K562 treated with DMSO at 1 percent for 48 hours (cell line): ENCODE results near the gene AQP1. TPM values are rescaled to one million over a fixed set of nuclear protein-coding genes. Genes with fewer than 3 reads are reported as not detected.

Experiments used
- total RNA-seq: library from RNA; unstranded; fragments of 300-600 nt; gene quantifications from 2 replicates; pipeline ENCODE4 v1.2.3, GENCODE V29; 2022; ENCODE audit warnings: low replicate concordance; ENCODE audit errors: extremely low read depth

The AQP1 gene
- total RNA-seq: not detected in 2 replicates

GRCh38 chr7:30911561-30911969, at the start of gene AQP1:
TSS of gene AQP1 (plus strand) at chr7:30911853. CDS start at chr7:30911910, 57 bp downstream.

GRCh38 chr7:30963842-30964241, 52.2 kb downstream of the AQP1 start, which contains the start of gene GHRHR:
TSS of gene GHRHR (plus strand) at chr7:30963953. CDS start at chr7:30964069, 116 bp downstream.

Other genes starting within 250 kb of the AQP1 start
- not detected in 2 replicates for gene CRHR2, start 229.4 kb upstream of the AQP1 start, total RNA-seq
- gene INMT, start 159.7 kb upstream of the AQP1 start, total RNA-seq: not detected in 2 replicates
- not detected in 2 replicates for gene MINDY4, start 140.4 kb upstream of the AQP1 start, total RNA-seq
- not detected in 2 replicates for gene GHRHR, start 52.1 kb downstream of the AQP1 start, total RNA-seq
- gene ADCYAP1R1, start 140.5 kb downstream of the AQP1 start, total RNA-seq: not detected in 2 replicates